ENCODE data around the gene TTLL13.

Gene TTLL13

DNA sequence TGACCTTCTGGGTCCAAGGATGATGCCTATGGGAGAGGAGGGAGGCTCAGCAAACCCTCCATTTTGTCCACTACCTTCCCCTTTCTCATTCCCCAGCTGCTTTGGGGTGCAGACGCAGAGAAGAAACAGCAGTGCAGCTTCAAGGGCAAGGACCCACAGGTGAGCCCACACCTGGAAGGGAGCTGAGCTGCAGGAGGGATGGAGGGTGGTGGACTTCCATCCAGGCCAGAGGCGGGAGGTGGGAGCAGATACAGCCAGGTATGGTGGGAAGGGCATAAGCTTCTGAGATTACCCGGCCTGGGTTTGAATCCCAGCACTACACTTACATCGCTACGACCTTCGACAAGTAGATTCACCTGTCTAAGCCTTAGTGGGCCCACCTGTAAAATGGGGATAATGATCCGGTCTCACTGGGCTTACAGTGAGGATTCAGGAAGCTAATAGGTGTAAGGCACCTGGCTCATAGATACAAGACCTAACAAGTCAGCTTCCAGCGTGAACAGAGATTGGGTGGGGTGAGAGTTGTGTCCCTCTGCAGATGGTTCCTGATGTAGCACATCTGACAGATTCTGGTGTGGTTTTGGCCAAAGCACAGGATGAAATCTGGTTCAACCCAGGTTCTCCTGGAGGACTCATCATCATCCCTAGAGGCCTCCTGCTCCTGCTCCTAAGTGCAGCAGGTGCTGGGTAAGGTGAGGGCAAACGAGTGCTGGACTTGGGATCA lies 31.5 kb upstream of the TTLL13 start:
- H3K4me1 ChIP-seq (ENCODE audit: low read length): no peaks in the 10 kb centered on the region
- no peak overlapping the region for H3K4me2 ChIP-seq (ENCODE audit: low read length)
- no peak overlapping the region for H2AFZ ChIP-seq (ENCODE audit: low read depth, low read length)

GRCh38 chr15:90219421-90220141 lies 29.8 kb upstream of the TTLL13 start:
- TF ChIP-seq EZH2phosphoT487 (IDR thresholded peaks at IDR 0.05; ENCODE audit: low read depth) (no peak), CTCF (IDR thresholded peaks at IDR 0.05; ENCODE audit: low read depth, low read length) (peak; percentile 86)
- Histone ChIP-seq H3K79me2 (ENCODE audit: low read length) (no peaks in the 10 kb centered on the region), H3K27ac (ENCODE audit: low read length) (no peak overlapping the region), H3K4me2 (ENCODE audit: low read length) (no peak overlapping the region), H2AFZ (ENCODE audit: low read depth, low read length) (no peak overlapping the region), H3K9ac (ENCODE audit: low read length) (no peak overlapping the region), H3K27me3 (ENCODE audit: low read depth, low read length) (no peaks in the 10 kb centered on the region), H3K4me1 (ENCODE audit: low read length) (no peaks in the 10 kb centered on the region), H3K4me3 (ENCODE audit: low read length) (no peak overlapping the region), H4K20me1 (ENCODE audit: insufficient read depth, low read length) (no peaks in the 10 kb centered on the region), H3K9me3 (ENCODE audit: insufficient read depth, low read length) (no peaks in the 10 kb centered on the region), H3K36me3 (replicated peaks; ENCODE audit: low read depth, low read length) (no peaks in the 10 kb centered on the region)

More for the DNA sequence above, 31.5 kb upstream of the TTLL13 start:
- Histone ChIP-seq H3K36me3 (replicated peaks; ENCODE audit: low read depth, low read length) (no peaks in the 10 kb centered on the region), H3K9ac (ENCODE audit: low read length) (no peak overlapping the region), H3K27ac (ENCODE audit: low read length) (no peak overlapping the region), H3K27me3 (ENCODE audit: low read depth, low read length) (no peaks in the 10 kb centered on the region), H3K79me2 (ENCODE audit: low read length) (no peaks in the 10 kb centered on the region), H4K20me1 (ENCODE audit: insufficient read depth, low read length) (no peaks in the 10 kb centered on the region), H3K9me3 (ENCODE audit: insufficient read depth, low read length) (no peaks in the 10 kb centered on the region), H3K4me3 (ENCODE audit: low read length) (no peak overlapping the region)
- TF ChIP-seq CTCF (IDR thresholded peaks at IDR 0.05; ENCODE audit: low read depth, low read length) (no peak), EZH2phosphoT487 (IDR thresholded peaks at IDR 0.05; ENCODE audit: low read depth) (no peak)

- no peak overlapping the region for H3K4me3 ChIP-seq (ENCODE audit: low read length)
- H3K4me1 ChIP-seq (ENCODE audit: low read length): no peaks in the 10 kb centered on the region
- TF ChIP-seq CTCF (IDR thresholded peaks at IDR 0.05; ENCODE audit: low read depth, low read length): peak; percentile 85
- TF ChIP-seq EZH2phosphoT487 (IDR thresholded peaks at IDR 0.05; ENCODE audit: low read depth): no peak
- no peak overlapping the region for H3K9ac ChIP-seq (ENCODE audit: low read length)
- H3K27ac ChIP-seq (ENCODE audit: low read length): no peak overlapping the region
- H3K4me2 ChIP-seq (ENCODE audit: low read length): no peak overlapping the region
- H3K36me3 ChIP-seq (replicated peaks; ENCODE audit: low read depth, low read length): peaks cover 4% of the 10 kb centered on the region
- H3K9me3 ChIP-seq (ENCODE audit: insufficient read depth, low read length): no peaks in the 10 kb centered on the region
- no peaks in the 10 kb centered on the region for H4K20me1 ChIP-seq (ENCODE audit: insufficient read depth, low read length)
- H3K79me2 ChIP-seq (ENCODE audit: low read length): no peaks in the 10 kb centered on the region
- H3K27me3 ChIP-seq (ENCODE audit: low read depth, low read length): no peaks in the 10 kb centered on the region
- H2AFZ ChIP-seq (ENCODE audit: low read depth, low read length): no peak overlapping the region
Measured at GRCh38 chr15:90221246-90221900, 28.0 kb upstream of the TTLL13 start.

DNA sequence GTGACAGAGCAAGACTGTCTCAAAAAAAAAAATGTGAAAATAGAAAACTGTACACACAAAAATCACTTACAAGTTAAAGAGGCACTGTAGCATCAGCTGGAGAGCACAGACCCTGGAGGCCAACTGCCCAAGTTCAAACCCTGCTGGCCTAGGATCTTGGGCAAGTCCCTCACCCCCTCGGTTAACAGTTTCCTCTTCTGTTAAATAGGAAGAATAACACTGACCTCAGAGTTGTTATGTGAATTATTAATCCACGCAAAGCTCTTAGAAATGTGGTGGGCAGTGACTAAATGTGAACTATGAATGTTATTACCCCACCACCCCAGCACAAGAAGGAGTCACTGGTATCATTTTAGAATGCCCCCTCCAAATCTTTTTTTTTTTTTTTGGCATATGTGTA lies 26.8 kb upstream of the TTLL13 start:
- H2AFZ ChIP-seq (ENCODE audit: low read depth, low read length): no peak overlapping the region
- H3K27ac ChIP-seq (ENCODE audit: low read length): no peak overlapping the region
- no peak overlapping the region for H3K4me2 ChIP-seq (ENCODE audit: low read length)
- no peak for TF ChIP-seq EZH2phosphoT487 (IDR thresholded peaks at IDR 0.05; ENCODE audit: low read depth)
- no peak for TF ChIP-seq CTCF (IDR thresholded peaks at IDR 0.05; ENCODE audit: low read depth, low read length)
- H3K4me1 ChIP-seq (ENCODE audit: low read length): no peaks in the 10 kb centered on the region
- no peaks in the 10 kb centered on the region for H3K9me3 ChIP-seq (ENCODE audit: insufficient read depth, low read length)
- H4K20me1 ChIP-seq (ENCODE audit: insufficient read depth, low read length): no peaks in the 10 kb centered on the region
- no peak overlapping the region for H3K9ac ChIP-seq (ENCODE audit: low read length)
- no peaks in the 10 kb centered on the region for H3K79me2 ChIP-seq (ENCODE audit: low read length)
- H3K36me3 ChIP-seq (replicated peaks; ENCODE audit: low read depth, low read length): peaks cover 4% of the 10 kb centered on the region
- H3K27me3 ChIP-seq (ENCODE audit: low read depth, low read length): no peaks in the 10 kb centered on the region
- no peak overlapping the region for H3K4me3 ChIP-seq (ENCODE audit: low read length)

All from OCI-LY3 (cell line).